ENCODE measurements around the gene CDK15.

CDK15 gene

GRCh38 chr2:201852878-201853415, 46.6 kb downstream of the CDK15 start:
- peaks cover 13% of the 10 kb centered on the region for H3K27me3 Mint-ChIP-seq (ENCODE audit: low read depth)
- H3K4me1 Mint-ChIP-seq (ENCODE audit: low read depth), result no peaks in the 10 kb centered on the region
- DNase-seq (ENCODE audit: low spot score), result no peak

DNA sequence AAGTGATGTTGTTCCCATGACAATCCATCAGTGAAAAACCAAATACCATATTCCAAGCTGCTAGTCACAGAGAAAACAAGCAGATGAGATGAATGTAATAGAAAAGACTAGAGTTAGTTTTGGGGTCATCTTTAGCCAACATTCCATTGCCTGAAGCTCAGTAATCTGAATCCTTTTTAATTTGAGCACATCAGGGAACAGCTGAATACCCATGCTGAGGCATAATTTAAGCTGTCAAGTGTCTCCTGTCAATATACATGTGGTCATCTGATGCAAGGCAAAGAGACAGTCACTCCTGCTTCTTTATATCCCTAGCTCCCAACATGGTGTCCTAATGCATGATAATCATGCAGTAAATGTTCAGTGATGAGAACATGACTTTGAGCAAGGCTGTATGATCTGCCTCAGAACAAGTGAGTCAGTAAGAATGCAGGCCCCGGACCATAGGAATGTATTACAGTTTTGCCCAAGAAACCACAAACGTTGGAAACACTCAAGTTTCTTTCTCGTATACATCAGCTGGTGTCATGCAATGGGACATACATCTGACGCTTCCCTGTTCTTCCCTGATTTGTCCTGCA, 48.0 kb downstream of the CDK15 start:
- Mint-ChIP-seq H3K27me3 (ENCODE audit: low read depth) (peaks cover 22% of the 10 kb centered on the region), H3K36me3 (ENCODE audit: low read depth) (no peaks in the 10 kb centered on the region), H3K9me3 (no peaks in the 10 kb centered on the region), H3K4me1 (ENCODE audit: low read depth) (peaks cover 9% of the 10 kb centered on the region), H3K4me3 (no peak overlapping the region), H3K27ac (no peak overlapping the region)
- DNase-seq (ENCODE audit: low spot score), result no peak

More at GRCh38 chr2:201852878-201853415, 46.6 kb downstream of the CDK15 start:
- Mint-ChIP-seq H3K27ac (no peak overlapping the region), H3K4me3 (no peak overlapping the region), H3K9me3 (no peaks in the 10 kb centered on the region), H3K36me3 (ENCODE audit: low read depth) (no peaks in the 10 kb centered on the region)

GRCh38 chr2:201854841-201855240, 48.5 kb downstream of the CDK15 start:
- Mint-ChIP-seq H3K9me3 (no peaks in the 10 kb centered on the region), H3K4me1 (ENCODE audit: low read depth) (peaks cover 10% of the 10 kb centered on the region), H3K27me3 (ENCODE audit: low read depth) (peaks cover 23% of the 10 kb centered on the region), H3K27ac (no peak overlapping the region), H3K36me3 (ENCODE audit: low read depth) (no peaks in the 10 kb centered on the region), H3K4me3 (no peak overlapping the region)
- no peak for DNase-seq (ENCODE audit: low spot score)

DNA sequence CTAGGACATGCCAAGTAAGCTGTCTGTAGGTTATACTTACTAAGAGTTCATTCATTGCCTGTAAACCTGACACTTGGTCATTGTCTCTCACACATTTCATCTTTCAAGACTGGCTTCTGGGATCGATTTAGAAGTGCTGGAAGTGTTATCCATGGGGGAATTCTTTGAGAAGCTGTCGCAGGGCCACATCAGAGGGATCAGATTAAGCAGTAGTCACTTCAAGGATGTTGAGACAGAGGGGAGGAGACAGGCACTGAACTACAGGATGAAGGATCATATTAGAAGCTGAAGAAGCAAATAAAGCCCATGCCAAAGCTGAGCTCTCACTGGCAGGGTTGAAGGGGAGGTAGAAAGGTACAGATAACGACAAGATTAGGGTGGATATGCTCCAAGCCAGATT, 49.0 kb downstream of the CDK15 start:
- Mint-ChIP-seq H3K4me3 (no peak overlapping the region), H3K4me1 (ENCODE audit: low read depth) (peaks cover 10% of the 10 kb centered on the region), H3K27ac (no peak overlapping the region), H3K27me3 (ENCODE audit: low read depth) (peaks cover 28% of the 10 kb centered on the region), H3K9me3 (no peaks in the 10 kb centered on the region), H3K36me3 (ENCODE audit: low read depth) (no peaks in the 10 kb centered on the region)
- no peak for DNase-seq (ENCODE audit: low spot score)

DNA sequence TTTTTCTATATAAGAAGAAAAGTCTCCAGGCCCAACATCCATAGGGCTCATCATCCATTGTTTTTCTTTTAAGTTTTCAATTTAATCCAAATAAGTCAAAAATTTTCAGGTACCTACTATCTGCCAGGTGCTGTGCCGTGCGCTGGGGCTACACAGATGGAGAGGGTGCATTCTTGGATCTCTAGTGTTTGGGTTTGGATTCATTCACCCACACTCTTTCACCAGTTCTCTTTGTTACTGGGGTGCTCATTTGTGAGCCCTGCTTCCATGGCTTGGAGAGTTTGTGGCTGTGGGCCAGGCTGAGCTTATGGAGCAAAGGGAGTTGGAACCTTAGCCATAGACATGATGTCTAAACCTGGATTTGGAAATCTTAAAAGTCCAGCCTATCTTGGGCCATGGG, 51.0 kb downstream of the CDK15 start:
- H3K36me3 Mint-ChIP-seq (ENCODE audit: low read depth), result no peaks in the 10 kb centered on the region
- H3K4me1 Mint-ChIP-seq (ENCODE audit: low read depth), result peaks cover 15% of the 10 kb centered on the region
- H3K4me3 Mint-ChIP-seq, result no peak overlapping the region
- H3K27me3 Mint-ChIP-seq (ENCODE audit: low read depth), result peaks cover 44% of the 10 kb centered on the region
- H3K9me3 Mint-ChIP-seq, result no peaks in the 10 kb centered on the region
- DNase-seq (ENCODE audit: low spot score), result no peak
- no peak overlapping the region for H3K27ac Mint-ChIP-seq

DNA sequence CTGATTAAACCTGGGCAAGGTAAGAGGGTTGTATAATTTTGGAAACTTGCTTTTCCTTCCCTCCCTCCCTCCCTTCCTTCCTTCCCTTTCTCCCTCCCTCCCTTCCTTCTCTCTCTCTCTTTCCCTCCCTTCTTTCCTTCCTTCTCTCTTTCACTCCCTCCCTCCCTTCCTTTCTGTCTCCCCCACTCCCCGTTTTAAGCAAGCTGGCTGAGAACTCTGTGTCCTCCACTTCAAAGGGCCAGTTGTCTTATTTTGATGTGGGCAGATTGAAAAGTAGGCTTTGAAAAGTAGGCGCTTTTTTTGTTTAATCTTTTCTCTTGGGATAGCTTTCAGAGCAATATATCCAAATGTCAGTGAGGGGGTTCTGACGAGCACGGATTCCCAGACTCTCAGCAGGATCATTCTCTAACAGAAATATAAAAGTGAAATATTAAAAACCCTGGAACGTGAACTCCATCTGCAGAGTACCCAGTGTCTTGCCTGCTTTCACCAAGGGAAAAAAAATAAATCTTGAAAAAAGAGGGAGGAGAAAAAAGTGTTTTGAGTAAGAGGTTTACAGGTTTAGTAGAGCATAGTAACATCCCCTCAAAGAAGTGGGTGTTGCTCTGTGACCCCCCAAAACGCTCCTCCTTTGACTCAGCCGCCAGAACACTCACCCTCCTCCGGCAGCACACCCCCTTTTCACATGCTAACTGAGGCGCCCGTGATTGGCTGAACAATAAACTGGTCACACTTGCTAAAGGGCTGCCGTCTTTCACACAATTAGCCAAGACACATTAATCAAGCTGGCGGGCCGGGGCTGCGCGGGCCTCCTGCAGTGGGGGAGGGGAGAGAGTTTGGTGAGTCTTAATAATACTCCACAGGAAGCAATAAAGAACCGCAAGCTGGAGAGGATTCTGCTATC, 52.2 kb downstream of the CDK15 start:
- no peak for DNase-seq (ENCODE audit: low spot score)
- Mint-ChIP-seq H3K4me1 (ENCODE audit: low read depth) (peaks cover 15% of the 10 kb centered on the region), H3K27me3 (ENCODE audit: low read depth) (peaks cover 47% of the 10 kb centered on the region), H3K36me3 (ENCODE audit: low read depth) (no peaks in the 10 kb centered on the region), H3K9me3 (no peaks in the 10 kb centered on the region), H3K27ac (no peak overlapping the region), H3K4me3 (peak overlapping the region; percentile 39)

- Mint-ChIP-seq H3K4me1 (ENCODE audit: low read depth) (peaks cover 15% of the 10 kb centered on the region), H3K27ac (no peak overlapping the region), H3K27me3 (ENCODE audit: low read depth) (peaks cover 52% of the 10 kb centered on the region), H3K9me3 (no peaks in the 10 kb centered on the region), H3K4me3 (no peak overlapping the region), H3K36me3 (ENCODE audit: low read depth) (no peaks in the 10 kb centered on the region)
- no peak for DNase-seq (ENCODE audit: low spot score)
Observed at GRCh38 chr2:201859949-201860348, 53.6 kb downstream of the CDK15 start.

GRCh38 chr2:201860636-201861066, 54.3 kb downstream of the CDK15 start:
- H3K27me3 Mint-ChIP-seq (ENCODE audit: low read depth), result peaks cover 53% of the 10 kb centered on the region
- DNase-seq (ENCODE audit: low spot score), result peak; percentile 28
- H3K9me3 Mint-ChIP-seq, result no peaks in the 10 kb centered on the region
- H3K27ac Mint-ChIP-seq, result no peak overlapping the region
- H3K4me3 Mint-ChIP-seq, result no peak overlapping the region
- H3K4me1 Mint-ChIP-seq (ENCODE audit: low read depth), result peaks cover 15% of the 10 kb centered on the region
- no peaks in the 10 kb centered on the region for H3K36me3 Mint-ChIP-seq (ENCODE audit: low read depth)

DNA sequence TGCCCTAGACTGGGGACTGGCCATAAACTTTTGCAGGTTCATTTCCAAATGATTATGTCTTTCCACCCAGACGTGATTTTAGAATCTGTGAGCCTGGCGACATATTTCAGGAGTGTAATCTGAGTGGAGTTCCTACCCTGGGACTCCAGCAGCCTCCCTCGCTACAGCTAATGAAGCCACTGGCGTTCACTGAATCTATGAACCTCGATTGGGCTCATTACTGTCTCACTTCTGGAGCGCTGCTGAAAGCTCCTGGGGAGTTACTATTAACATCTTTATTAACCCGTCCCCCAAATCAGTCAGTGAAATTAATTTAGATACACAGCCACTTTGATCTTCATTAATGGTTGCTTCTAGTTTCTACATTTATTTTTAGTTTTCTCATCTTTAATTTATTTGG, 56.5 kb downstream of the CDK15 start:
- Mint-ChIP-seq H3K4me1 (ENCODE audit: low read depth) (peaks cover 15% of the 10 kb centered on the region), H3K36me3 (ENCODE audit: low read depth) (no peaks in the 10 kb centered on the region), H3K9me3 (no peaks in the 10 kb centered on the region), H3K27me3 (ENCODE audit: low read depth) (peaks cover 52% of the 10 kb centered on the region), H3K4me3 (no peak overlapping the region), H3K27ac (no peak overlapping the region)
- no peak for DNase-seq (ENCODE audit: low spot score)

DNA sequence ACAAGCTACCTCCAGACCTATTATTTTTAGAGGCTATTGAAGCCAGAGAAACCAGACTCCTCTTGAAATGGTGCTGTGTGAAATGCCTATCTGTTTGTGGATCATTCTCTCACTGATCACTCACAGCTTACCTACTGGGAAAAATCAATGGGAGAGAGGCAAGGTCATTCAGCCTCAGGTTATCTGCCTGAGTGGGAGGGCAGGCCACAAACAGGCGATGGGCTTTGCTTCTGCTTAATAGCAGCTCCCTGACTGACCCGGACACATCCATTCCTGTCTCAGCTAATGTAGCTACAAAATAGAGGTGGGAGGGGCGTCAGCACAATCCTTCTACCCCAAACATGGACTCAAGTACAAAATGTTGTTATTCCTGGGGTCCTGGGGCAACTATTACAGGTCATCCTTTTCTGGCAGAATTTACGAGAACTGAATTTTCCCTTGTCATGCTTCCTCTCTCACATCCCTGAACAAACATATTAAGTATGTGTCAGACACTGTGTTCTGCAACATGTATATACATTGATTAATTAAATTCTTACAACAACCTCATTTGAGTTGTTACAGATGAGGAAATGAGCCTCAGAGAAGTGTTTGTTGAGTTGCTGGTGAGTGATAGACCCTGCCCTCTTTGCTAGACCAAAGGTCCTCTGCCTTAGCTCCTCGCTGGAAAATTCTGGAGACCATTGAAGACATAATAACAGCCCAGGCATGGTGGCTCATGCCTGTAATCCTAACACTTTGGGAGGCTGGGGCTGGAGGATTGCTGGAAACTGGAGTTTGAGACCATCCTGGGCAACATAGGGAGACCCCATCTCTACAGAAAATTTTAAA, 60.5 kb downstream of the CDK15 start:
- H3K4me3 Mint-ChIP-seq, result no peak overlapping the region
- H3K36me3 Mint-ChIP-seq (ENCODE audit: low read depth), result no peaks in the 10 kb centered on the region
- no peaks in the 10 kb centered on the region for H3K4me1 Mint-ChIP-seq (ENCODE audit: low read depth)
- H3K27ac Mint-ChIP-seq, result no peak overlapping the region
- H3K27me3 Mint-ChIP-seq (ENCODE audit: low read depth), result peaks cover 27% of the 10 kb centered on the region
- no peaks in the 10 kb centered on the region for H3K9me3 Mint-ChIP-seq
- no peak for DNase-seq (ENCODE audit: low spot score)

DNA sequence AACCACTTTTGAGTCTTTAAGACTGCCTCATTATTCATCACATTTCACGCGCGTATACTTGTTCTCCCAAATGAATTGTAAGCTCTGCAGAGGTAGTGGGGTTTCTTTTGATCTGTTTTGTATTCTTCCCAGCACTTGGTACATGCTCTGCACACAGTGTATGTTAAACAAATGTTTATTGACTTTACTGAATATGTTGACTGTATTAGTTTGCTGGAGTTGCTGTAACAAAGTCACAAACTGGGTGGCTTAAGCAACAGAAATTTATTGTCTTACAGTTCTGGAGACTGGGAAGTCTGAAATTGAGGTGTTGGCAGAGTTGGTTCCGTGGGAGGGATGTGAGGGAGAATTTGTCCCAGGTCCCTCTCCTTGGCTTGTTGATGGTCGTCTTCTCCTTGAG, 65.1 kb downstream of the CDK15 start:
- no peaks in the 10 kb centered on the region for H3K36me3 Mint-ChIP-seq (ENCODE audit: low read depth)
- no peak overlapping the region for H3K27ac Mint-ChIP-seq
- H3K4me1 Mint-ChIP-seq (ENCODE audit: low read depth), result no peaks in the 10 kb centered on the region
- H3K4me3 Mint-ChIP-seq, result no peak overlapping the region
- no peaks in the 10 kb centered on the region for H3K9me3 Mint-ChIP-seq
- peaks cover 23% of the 10 kb centered on the region for H3K27me3 Mint-ChIP-seq (ENCODE audit: low read depth)
- DNase-seq (ENCODE audit: low spot score), result no peak

DNA sequence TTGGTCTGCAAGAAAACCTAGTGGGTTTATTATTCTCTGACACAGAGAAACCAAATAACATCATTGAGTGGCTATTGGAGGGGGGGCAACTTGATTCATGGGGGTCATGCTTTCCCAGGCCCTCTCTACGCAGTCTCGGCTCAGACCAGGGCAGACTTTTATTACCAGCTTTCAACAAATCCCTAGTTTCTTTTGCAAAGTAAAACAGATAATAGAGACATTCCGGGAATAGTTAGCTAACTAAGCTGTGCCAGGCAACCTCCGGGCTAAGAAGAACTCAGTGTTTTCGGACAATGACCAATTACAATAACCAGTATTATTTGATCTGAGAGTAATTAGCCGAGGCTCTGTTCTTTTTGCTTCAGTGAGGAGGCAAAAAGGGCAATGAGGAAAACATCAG, 66.3 kb downstream of the CDK15 start:
- no peak for DNase-seq (ENCODE audit: low spot score)
- peaks cover 21% of the 10 kb centered on the region for H3K27me3 Mint-ChIP-seq (ENCODE audit: low read depth)
- H3K9me3 Mint-ChIP-seq, result no peaks in the 10 kb centered on the region
- H3K4me3 Mint-ChIP-seq, result no peak overlapping the region
- H3K27ac Mint-ChIP-seq, result no peak overlapping the region
- no peaks in the 10 kb centered on the region for H3K4me1 Mint-ChIP-seq (ENCODE audit: low read depth)
- H3K36me3 Mint-ChIP-seq (ENCODE audit: low read depth), result no peaks in the 10 kb centered on the region

- Mint-ChIP-seq H3K27ac (no peak overlapping the region), H3K36me3 (ENCODE audit: low read depth) (no peaks in the 10 kb centered on the region), H3K9me3 (no peaks in the 10 kb centered on the region), H3K4me1 (ENCODE audit: low read depth) (peaks cover 10% of the 10 kb centered on the region), H3K4me3 (no peak overlapping the region), H3K27me3 (ENCODE audit: low read depth) (peaks cover 59% of the 10 kb centered on the region)
- no peak for DNase-seq (ENCODE audit: low spot score)
Observed at GRCh38 chr2:201879996-201880395, 73.7 kb downstream of the CDK15 start.

DNA sequence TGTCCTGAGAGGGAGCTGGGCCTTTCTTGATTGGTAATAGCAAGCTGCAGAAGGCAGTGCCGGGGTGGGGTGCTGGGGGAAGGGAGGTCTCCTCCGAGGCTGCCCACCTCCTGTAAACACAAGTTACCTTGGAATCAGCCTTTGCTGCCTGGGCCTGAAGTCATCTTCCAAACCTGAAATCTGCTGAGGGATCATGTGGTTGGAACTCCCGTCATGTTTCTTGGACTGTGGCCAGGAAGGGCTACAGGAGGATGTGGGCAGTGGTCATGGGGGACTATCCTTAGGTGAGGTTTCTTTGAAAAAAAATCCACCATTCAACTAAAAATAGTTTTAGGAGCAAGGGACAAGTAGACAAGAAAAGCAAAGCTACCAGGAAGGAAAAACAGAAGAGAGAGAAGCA, 74.2 kb downstream of the CDK15 start:
- H3K4me3 Mint-ChIP-seq, result no peak overlapping the region
- peaks cover 10% of the 10 kb centered on the region for H3K4me1 Mint-ChIP-seq (ENCODE audit: low read depth)
- DNase-seq (ENCODE audit: low spot score), result no peak
- H3K36me3 Mint-ChIP-seq (ENCODE audit: low read depth), result no peaks in the 10 kb centered on the region
- H3K27ac Mint-ChIP-seq, result no peak overlapping the region
- no peaks in the 10 kb centered on the region for H3K9me3 Mint-ChIP-seq
- peaks cover 58% of the 10 kb centered on the region for H3K27me3 Mint-ChIP-seq (ENCODE audit: low read depth)

All from T-helper 2 cell treated with Interferon-gamma antibody and Interleukin-4, amounts not matched to agents 5 μg/mL and 100 μg/mL, for 36 hours (primary cell).